Uterus (tissue), 4 donors: ENCODE measurements around the gene SMG9. TPM values are rescaled to one million over a fixed set of nuclear protein-coding genes. Genes with fewer than 3 reads are reported as not detected.

ENCODE experiments used
- DNase-seq, 2 donors: peaks; one replicate each; pipeline ENCODE4 v3.0.0-alpha.2; 2019 to 2020
- H3K27ac ChIP-seq, 2 donors: fragments of 200-600 bp; sonication (generic); 1 replicate in 1 of 2; 2 replicates in 1 of 2; pipeline ENCODE4 v1.5.1; 2016 to 2018
- H3K27me3 ChIP-seq, 2 donors: fragments of 200-600 bp; sonication (generic); one replicate each; pipeline ENCODE4 v1.5.1; 2018 to 2019; ENCODE audit warnings: control low read depth in 1 of 2
- H3K36me3 ChIP-seq, 2 donors: fragments of 200-600 bp; sonication (generic); one replicate each; pipeline ENCODE4 v1.5.1; 2019; ENCODE audit warnings: control low read depth in 1 of 2
- H3K4me1 ChIP-seq, 2 donors: fragments of 200-600 bp; sonication (generic); one replicate each; pipeline ENCODE4 v1.5.1; 2018 to 2019; ENCODE audit warnings: control low read depth in 1 of 2
- H3K4me3 ChIP-seq, 2 donors: fragments of 200-600 bp; sonication (generic); 1 replicate in 1 of 2; 2 replicates in 1 of 2; pipeline ENCODE4 v1.5.1; 2018 to 2019; ENCODE audit warnings: mild to moderate bottlenecking in 1 of 2
- H3K9me3 ChIP-seq, 2 donors: fragments of 200-600 bp; sonication (generic); one replicate each; pipeline ENCODE4 v1.5.1; 2019; ENCODE audit warnings: control low read depth in 1 of 2
- CTCF ChIP-seq, 4 experiments: fragments of 200-600 bp in 2 of 4; fragments of 450-650 bp in 2 of 4; sonication (generic) in 2 of 4; IDR thresholded peaks; one replicate each; pipeline ENCODE4 v1.5.1; 2016 to 2019; ENCODE audit warnings: antibody characterized with exemption in 4 of 4, mild to moderate bottlenecking in 2 of 4, moderate library complexity in 1 of 4
- POLR2A ChIP-seq, 2 donors: fragments of 450-650 bp; IDR thresholded peaks; one replicate each; pipeline ENCODE4 v1.6.1; 2016; ENCODE audit warnings: antibody characterized with exemption in 2 of 2, mild to moderate bottlenecking in 1 of 2, moderate library complexity in 1 of 2
- intact Hi-C: fragments of 100-400 bp; cut with DNase I; formaldehyde crosslinking; loops from one replicate; pipeline ENCODE4 v1.15.1; 2023; ENCODE audit warnings: low total_unique reads
- total RNA-seq, 4 donors: library from RNA; depleted of rRNA in 3 of 4; stranded (reverse); fragments of >200 nt in 3 of 4; gene quantifications; one replicate each; pipeline versions ENCODE4 v1.1.0 to v1.2.4, GENCODE V29; 2014 to 2023
- donor health status: DM: yes; HTN: yes; CAD: no.

Gene SMG9
- total RNA-seq, 4 donors from 2014 or later = 14.9 to 44.9 (median 27.2) TPM

- peaks cover 0 to 9% of the 10 kb centered on the region in 2 donors for H3K9me3 ChIP-seq
- no peak for DNase-seq
- no peak for TF ChIP-seq CTCF (IDR thresholded peaks at IDR 0.05)
- TF ChIP-seq POLR2A (IDR thresholded peaks at IDR 0.05) = no peak
- H3K27me3 ChIP-seq = no peaks in the 10 kb centered on the region
- H3K36me3 ChIP-seq = no peaks in the 10 kb centered on the region
- H3K27ac ChIP-seq = no peak overlapping the region
- no peaks in the 10 kb centered on the region for H3K4me1 ChIP-seq
- no peak overlapping the region for H3K4me3 ChIP-seq
- intact Hi-C loops = no loop called here
Observed at GRCh38 chr19:43690444-43690843, 64.3 kb downstream of the SMG9 start.

- Histone ChIP-seq H3K27ac (no peak overlapping the region), H3K36me3 (no peaks in the 10 kb centered on the region), H3K27me3 (no peaks in the 10 kb centered on the region), H3K9me3 (peaks cover 0 to 9% of the 10 kb centered on the region in 2 donors), H3K4me3 (no peak overlapping the region), H3K4me1 (no peaks in the 10 kb centered on the region)
- intact Hi-C loops = no loop called here
- DNase-seq = no peak
- TF ChIP-seq CTCF (IDR thresholded peaks at IDR 0.05) = no peak
- no peak for TF ChIP-seq POLR2A (IDR thresholded peaks at IDR 0.05)
Observed at GRCh38 chr19:43688059-43688701, 66.6 kb downstream of the SMG9 start.

- H3K4me3 ChIP-seq = no peak overlapping the region
- H3K36me3 ChIP-seq = no peaks in the 10 kb centered on the region
- H3K27me3 ChIP-seq = no peaks in the 10 kb centered on the region
- no peak for TF ChIP-seq POLR2A (IDR thresholded peaks at IDR 0.05)
- no peak for TF ChIP-seq CTCF (IDR thresholded peaks at IDR 0.05)
- intact Hi-C loops = no loop called here
- no peak overlapping the region for H3K27ac ChIP-seq
- DNase-seq = no peak
- H3K9me3 ChIP-seq = peaks cover 0 to 9% of the 10 kb centered on the region in 2 donors
- H3K4me1 ChIP-seq = no peaks in the 10 kb centered on the region
Observed at GRCh38 chr19:43687660-43687997, 67.1 kb downstream of the SMG9 start.

GRCh38 chr19:43684326-43684725 is 70.4 kb downstream of the SMG9 start:
- intact Hi-C loops = no loop called here
- no peak overlapping the region for H3K27ac ChIP-seq
- no peak for DNase-seq

GRCh38 chr19:43683905-43684304 is 70.9 kb downstream of the SMG9 start:
- no peak for TF ChIP-seq POLR2A (IDR thresholded peaks at IDR 0.05)
- no peak for TF ChIP-seq CTCF (IDR thresholded peaks at IDR 0.05)
- intact Hi-C loops = no loop called here
- no peak overlapping the region for H3K27ac ChIP-seq
- no peak for DNase-seq
- no peaks in the 10 kb centered on the region for H3K27me3 ChIP-seq
- H3K4me1 ChIP-seq = no peaks in the 10 kb centered on the region
- H3K4me3 ChIP-seq = no peak overlapping the region
- H3K9me3 ChIP-seq = no peaks in the 10 kb centered on the region
- H3K36me3 ChIP-seq = no peaks in the 10 kb centered on the region

More at GRCh38 chr19:43684326-43684725, 70.4 kb downstream of the SMG9 start:
- no peaks in the 10 kb centered on the region for H3K4me1 ChIP-seq
- no peak for TF ChIP-seq CTCF (IDR thresholded peaks at IDR 0.05)
- no peaks in the 10 kb centered on the region for H3K27me3 ChIP-seq
- H3K36me3 ChIP-seq = no peaks in the 10 kb centered on the region
- H3K4me3 ChIP-seq = no peak overlapping the region
- H3K9me3 ChIP-seq = no peaks in the 10 kb centered on the region
